ENCODE measurements around the gene FHL1. TPM values are rescaled to one million over a fixed set of nuclear protein-coding genes. Genes with fewer than 3 reads are reported as not detected.

Gene FHL1
- total and polyA plus RNA-seq, 4 donors: 8.8 to 20.2 (median 15.0) TPM

GRCh38 chrX:136204571-136204970 lies 57.2 kb downstream of the FHL1 start:
- Histone ChIP-seq H3K9ac (ENCODE audit: low read depth in 1 of 2, low read length in 2 of 2) (no peak overlapping the region), H3K27me3 (ENCODE audit: control insufficient read depth in 4 of 4, insufficient read depth in 4 of 4, low read length in 3 of 4) (no peaks in the 10 kb centered on the region), H3K4me1 (ENCODE audit: control insufficient read depth in 4 of 4, insufficient read depth in 4 of 4, low read length in 3 of 4) (peaks cover 0 to 3% (median 2%) of the 10 kb centered on the region in 4 donors), H3K4me3 (ENCODE audit: low read depth in 1 of 3, low read length in 3 of 3) (no peak overlapping the region), H3K36me3 (ENCODE audit: control insufficient read depth in 4 of 4, insufficient read depth in 3 of 4, low read depth in 1 of 4, low read length in 3 of 4) (no peaks in the 10 kb centered on the region), H3K9me3 (ENCODE audit: control insufficient read depth in 4 of 4, low read length in 3 of 4) (no peaks in the 10 kb centered on the region), H3K27ac (ENCODE audit: low read depth in 1 of 2, low read length in 2 of 2) (no peak overlapping the region)
- no peak for DNase-seq (ENCODE audit: low spot score)
- 59% methylated on average over 2 of the region's 2 CpGs for WGBS
- peak; percentile 21 for TF ChIP-seq SP1 (IDR thresholded peaks at IDR 0.05)
- no peak for TF ChIP-seq TAF1 (conservative IDR thresholded peaks at IDR 0.05)

GRCh38 chrX:136205882-136206380 lies 58.6 kb downstream of the FHL1 start:
- Histone ChIP-seq H3K27ac (ENCODE audit: low read depth in 1 of 2, low read length in 2 of 2) (no peak overlapping the region), H3K36me3 (ENCODE audit: control insufficient read depth in 4 of 4, insufficient read depth in 3 of 4, low read depth in 1 of 4, low read length in 3 of 4) (no peaks in the 10 kb centered on the region), H3K27me3 (ENCODE audit: control insufficient read depth in 4 of 4, insufficient read depth in 4 of 4, low read length in 3 of 4) (no peaks in the 10 kb centered on the region), H3K9ac (ENCODE audit: low read depth in 1 of 2, low read length in 2 of 2) (no peak overlapping the region), H3K4me1 (ENCODE audit: control insufficient read depth in 4 of 4, insufficient read depth in 4 of 4, low read length in 3 of 4) (peaks cover 0 to 3% (median under 1%) of the 10 kb centered on the region in 4 donors), H3K9me3 (ENCODE audit: control insufficient read depth in 4 of 4, low read length in 3 of 4) (no peaks in the 10 kb centered on the region), H3K4me3 (ENCODE audit: low read depth in 1 of 3, low read length in 3 of 3) (no peak overlapping the region)
- no peak for DNase-seq (ENCODE audit: low spot score)
- no peak for TF ChIP-seq EGR1 (IDR thresholded peaks at IDR 0.05; ENCODE audit: low read depth in 2 of 2)
- no peak for TF ChIP-seq HNF4A (conservative IDR thresholded peaks at IDR 0.05)
- WGBS: 85% methylated on average over 8 of the region's 8 CpGs

- DNase-seq (ENCODE audit: low spot score): no peak
- Histone ChIP-seq H3K9ac (ENCODE audit: low read depth in 1 of 2, low read length in 2 of 2) (no peak overlapping the region), H3K4me3 (ENCODE audit: low read depth in 1 of 3, low read length in 3 of 3) (no peak overlapping the region), H3K9me3 (ENCODE audit: control insufficient read depth in 4 of 4, low read length in 3 of 4) (no peaks in the 10 kb centered on the region), H3K36me3 (ENCODE audit: control insufficient read depth in 4 of 4, insufficient read depth in 3 of 4, low read depth in 1 of 4, low read length in 3 of 4) (no peaks in the 10 kb centered on the region), H3K4me1 (ENCODE audit: control insufficient read depth in 4 of 4, insufficient read depth in 4 of 4, low read length in 3 of 4) (peaks cover 0 to 3% (median 0%) of the 10 kb centered on the region in 4 donors), H3K27ac (ENCODE audit: low read depth in 1 of 2, low read length in 2 of 2) (no peak overlapping the region), H3K27me3 (ENCODE audit: control insufficient read depth in 4 of 4, insufficient read depth in 4 of 4, low read length in 3 of 4) (no peaks in the 10 kb centered on the region)
- 90% methylated on average over 6 of the region's 6 CpGs for WGBS
- TF ChIP-seq FOXA2 (IDR thresholded peaks at IDR 0.05) (no peak), MAX (IDR thresholded peaks at IDR 0.05) (no peak), ATF3 (IDR thresholded peaks at IDR 0.05) (no peak), JUND (IDR thresholded peaks at IDR 0.05) (no peak), GABPA (IDR thresholded peaks at IDR 0.05 in 1 of 2, conservative IDR thresholded peaks at IDR 0.05 in 1 of 2) (no peak), HNF4G (IDR thresholded peaks at IDR 0.05) (no peak), RXRA (IDR thresholded peaks at IDR 0.05) (no peak), EGR1 (IDR thresholded peaks at IDR 0.05; ENCODE audit: low read depth in 2 of 2) (no peak), REST (IDR thresholded peaks at IDR 0.05) (no peak), FOXA1 (IDR thresholded peaks at IDR 0.05) (no peak), TAF1 (conservative IDR thresholded peaks at IDR 0.05) (no peak), NR2F2 (IDR thresholded peaks at IDR 0.05) (no peak), SP1 (IDR thresholded peaks at IDR 0.05) (no peak)
Measured at GRCh38 chrX:136206916-136207315, 59.6 kb downstream of the FHL1 start.
